NCI-H2196 treated with DMSO at 0.1 percent for 48 hours (cell line): ENCODE data around the gene PLK5.
A peak's percentile ranks its signal among the peaks of the same experiment; 100 is the strongest.
"Not testable (repeated sequence)": the region's sequence is repeated elsewhere in the genome, so short reads cannot be mapped to it uniquely, and the experiment has no call there.

Experiments
- DNase-seq: peaks from one replicate; lab custom pipeline; 2025; ENCODE audit not compliant: unreplicated experiment; lab: John Stamatoyannopoulos, UW

PLK5 gene, protein sequence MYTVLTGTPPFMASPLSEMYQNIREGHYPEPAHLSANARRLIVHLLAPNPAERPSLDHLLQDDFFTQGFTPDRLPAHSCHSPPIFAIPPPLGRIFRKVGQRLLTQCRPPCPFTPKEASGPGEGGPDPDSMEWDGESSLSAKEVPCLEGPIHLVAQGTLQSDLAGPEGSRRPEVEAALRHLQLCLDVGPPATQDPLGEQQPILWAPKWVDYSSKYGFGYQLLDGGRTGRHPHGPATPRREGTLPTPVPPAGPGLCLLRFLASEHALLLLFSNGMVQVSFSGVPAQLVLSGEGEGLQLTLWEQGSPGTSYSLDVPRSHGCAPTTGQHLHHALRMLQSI

DNA sequence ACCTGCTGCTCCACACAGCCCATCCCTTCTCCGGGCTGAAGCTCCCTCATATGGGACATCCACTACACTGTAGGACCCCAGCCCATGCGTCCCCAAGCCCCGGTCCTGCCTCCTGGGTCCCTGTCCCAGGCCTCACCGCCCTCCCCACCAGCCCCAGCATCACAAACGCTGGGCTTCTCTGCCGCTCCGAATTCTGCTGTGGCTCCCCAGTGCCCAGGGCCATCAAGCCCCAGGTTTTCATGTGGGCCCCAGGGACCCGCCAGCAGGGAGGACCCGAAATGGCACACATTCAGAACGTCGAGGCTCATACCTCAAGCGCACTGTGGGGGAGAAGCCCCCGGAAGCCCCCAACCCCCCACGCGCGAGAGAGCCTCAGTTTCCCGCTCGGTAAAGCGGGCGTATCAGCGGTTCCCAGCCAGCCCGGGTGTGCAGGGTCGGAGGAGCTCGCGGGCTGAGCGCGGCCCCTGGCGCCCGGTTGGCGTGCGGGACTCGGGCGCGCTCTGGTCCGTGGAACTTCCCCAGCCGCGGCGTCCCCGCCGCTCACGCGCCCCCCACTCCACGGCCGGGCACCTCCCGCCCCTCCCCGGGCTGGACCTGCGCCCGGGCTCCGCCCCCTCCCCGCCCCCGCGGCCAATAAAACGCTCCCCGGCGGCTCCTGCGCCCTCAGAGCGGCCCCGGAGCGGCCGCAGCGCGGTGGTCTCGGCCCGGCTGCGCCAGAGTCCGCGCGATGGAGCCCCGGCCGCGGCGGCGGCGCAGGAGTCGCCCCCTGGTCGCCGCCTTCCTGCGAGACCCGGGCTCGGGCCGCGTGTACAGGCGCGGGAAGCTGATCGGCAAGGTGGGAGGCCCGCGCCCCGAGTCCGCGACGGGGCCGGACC lies at the start of gene PLK5:
TSS of gene PLK5 (plus strand) at position 666 of the 875 bp plus-strand sequence. CDS start 2,920 bp downstream, outside the sequence.
- DNase-seq: no peak

DNA sequence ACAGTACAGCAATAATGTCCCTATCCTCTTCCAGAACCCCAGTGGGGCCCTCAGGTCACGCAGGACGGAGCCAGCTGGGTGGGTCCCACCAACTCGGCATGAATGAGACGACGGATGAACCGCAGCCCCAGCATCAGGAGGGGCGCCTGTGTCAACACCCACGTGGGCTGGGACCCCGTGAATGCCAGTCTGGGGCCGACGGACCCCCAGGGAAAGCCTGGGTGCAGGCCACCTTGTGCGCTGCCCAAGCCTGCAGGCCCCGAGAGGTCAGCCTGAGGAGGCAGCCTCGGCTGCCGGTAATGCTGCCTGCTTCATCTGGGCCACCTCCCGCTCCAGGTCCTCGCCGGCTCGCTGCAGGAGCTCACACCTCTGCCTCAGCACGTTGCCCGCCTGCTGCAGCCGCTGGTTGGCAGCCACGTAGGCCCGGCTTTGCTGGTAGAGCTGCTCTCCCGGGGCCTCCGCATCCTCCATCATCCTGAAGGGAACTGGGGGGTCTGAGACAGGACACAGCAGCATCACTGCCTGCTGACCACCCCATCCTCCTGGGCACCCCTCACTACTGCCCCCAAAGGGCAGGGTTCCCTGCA lies 49.0 kb upstream of the PLK5 start:
- no peak for DNase-seq

DNA sequence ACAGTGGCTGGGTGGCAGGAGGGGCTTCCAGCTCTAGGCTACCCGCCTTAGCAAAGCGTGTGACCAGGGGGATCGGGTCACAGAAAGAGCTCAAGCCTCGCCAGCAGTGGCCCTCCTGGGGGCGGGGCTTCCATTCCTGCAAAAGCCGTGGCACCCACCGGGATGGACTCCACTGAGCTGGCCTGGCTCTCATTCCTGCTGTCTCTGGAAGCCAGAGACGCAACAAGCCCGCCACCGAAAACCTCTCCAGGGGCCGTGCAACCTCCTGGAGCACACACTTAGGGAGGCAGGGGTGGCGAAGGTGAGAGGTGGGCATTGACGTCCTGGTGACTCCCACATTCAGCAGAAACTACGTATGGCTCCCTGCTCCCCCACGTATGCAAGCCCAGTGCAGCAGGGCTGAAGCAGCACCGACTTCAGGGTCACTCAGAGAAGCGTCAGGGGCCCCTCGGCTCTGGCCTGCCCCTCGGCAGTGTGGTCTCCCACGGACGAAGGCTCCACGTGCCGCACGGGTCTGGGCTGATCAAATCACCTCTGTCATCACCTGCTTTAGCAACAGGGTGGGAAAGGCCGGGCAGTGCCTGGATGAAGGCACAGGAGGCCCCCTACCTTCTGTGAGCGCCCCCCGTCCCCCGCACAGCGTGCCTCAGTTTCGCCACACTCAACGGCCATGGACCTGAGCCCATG lies 48.0 kb upstream of the PLK5 start:
- no peak for DNase-seq

DNA sequence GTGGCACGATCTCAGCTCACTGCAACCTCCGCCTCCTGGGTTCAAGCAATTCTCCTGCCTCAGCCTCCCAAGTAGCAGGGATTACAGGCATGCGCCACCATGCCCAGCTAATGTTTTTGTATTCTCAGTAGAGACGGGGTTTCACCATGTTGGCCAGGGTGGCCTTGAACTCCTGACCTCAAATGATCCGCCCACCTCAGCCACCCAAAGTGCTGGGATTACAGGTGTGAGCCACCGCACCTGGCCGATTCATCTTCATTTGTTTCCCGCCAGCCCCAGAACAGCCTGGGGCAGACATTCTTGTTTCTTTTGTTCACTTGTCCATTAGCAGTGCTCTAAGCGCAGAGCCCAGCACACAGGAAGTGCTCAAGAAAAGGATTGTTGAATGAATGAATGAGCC lies 46.8 kb upstream of the PLK5 start:
- not testable (repeated sequence) for DNase-seq

DNA sequence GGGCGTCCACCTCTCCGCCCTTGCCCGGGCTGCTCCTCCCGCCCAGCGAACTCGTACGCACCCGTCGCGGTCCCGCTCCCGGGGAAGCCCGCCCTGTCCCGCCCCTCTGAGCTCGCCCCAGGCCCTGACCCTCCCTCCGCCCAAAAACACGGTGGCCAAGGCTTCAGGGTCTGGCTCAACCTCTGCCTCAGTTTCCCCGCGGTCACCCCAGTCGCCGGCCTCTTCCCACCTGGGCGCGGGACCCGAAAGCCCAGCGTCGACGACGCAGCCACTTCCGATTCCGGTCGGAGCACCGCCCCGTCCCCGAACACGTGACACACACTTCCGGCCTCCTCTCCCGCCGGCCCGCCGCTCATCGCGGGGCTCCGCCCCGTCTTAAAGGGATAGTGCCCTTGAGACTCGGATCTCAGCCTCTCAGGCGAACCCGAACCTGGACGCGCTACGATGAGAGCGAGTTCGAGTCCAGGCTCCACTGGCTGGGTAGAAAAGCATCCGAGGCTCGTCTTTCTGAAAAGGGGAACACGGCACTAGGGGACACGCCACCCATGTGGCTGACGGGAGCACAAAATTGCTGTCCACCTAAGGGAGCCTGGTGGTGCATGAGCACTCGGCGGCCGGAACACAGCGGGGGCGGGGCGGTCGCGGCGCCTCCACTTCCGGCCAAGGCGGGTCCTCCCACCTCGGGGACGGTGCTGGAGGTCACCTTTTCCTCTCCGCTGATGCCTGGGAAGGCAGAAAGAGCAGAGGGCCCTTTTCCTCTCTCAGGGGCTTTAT lies 44.8 kb upstream of the PLK5 start, which contains the start of gene C19orf25:
TSS of gene C19orf25 (minus strand) at position 282 of the 774 bp plus-strand sequence. CDS start 312 bp downstream, outside the sequence.
- DNase-seq: peak; percentile 77

DNA sequence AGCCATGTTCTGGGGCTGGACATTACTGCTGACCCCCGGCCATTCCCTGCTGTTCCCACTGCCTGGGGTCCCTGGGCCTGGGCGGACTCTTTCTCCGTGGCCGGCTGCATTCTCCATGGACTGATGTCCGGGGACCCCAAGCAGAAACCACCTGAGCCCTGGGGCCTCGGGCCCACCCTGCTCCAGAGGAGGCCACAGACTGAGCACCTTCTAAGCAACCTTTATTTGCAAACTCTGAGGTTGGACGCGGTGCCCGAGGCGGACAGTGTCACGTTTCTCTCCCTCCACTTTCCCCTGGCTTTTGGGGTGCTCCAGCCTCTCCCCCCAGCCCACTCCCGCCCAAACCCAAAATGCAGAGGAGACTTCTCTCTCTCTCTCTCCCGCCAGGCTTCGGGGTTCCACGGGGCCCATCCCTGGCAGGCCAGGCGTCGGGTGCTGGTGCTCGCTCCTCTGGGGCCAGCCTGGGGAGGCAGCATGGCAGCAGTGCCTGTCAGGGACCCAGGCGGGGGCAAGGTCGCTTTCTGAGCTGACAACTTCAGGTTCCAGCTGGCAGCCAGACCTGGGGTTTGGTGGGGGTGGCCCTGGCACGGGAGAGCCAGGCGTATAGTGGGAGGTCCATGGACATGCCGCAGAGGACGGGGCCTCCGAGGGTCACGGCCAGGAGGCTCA lies 42.5 kb upstream of the PLK5 start:
- DNase-seq: no peak

DNA sequence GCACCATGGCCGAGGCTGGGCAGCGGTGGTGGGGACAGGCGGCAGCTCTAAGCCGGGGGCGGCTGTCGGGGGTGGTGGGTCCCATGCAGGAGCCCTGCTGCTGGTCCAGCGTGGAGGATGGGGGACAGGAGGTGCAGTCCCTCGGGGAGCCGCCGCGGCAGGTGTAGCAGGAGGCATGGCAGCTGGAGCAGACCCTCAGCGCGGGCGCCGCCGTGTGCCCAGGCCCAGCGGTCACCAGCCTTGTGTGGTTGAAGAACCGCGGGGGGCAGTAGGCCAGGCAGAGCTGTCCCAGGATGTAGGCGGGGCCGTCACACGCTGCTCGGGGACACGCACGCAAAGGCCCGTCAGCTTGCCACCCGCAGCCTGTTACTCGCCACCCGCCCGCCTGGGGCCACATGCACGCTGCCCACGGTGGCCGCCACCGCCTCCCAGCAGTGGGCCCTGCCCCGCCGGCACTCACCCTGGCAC lies 42.0 kb upstream of the PLK5 start:
- no peak for DNase-seq

DNA sequence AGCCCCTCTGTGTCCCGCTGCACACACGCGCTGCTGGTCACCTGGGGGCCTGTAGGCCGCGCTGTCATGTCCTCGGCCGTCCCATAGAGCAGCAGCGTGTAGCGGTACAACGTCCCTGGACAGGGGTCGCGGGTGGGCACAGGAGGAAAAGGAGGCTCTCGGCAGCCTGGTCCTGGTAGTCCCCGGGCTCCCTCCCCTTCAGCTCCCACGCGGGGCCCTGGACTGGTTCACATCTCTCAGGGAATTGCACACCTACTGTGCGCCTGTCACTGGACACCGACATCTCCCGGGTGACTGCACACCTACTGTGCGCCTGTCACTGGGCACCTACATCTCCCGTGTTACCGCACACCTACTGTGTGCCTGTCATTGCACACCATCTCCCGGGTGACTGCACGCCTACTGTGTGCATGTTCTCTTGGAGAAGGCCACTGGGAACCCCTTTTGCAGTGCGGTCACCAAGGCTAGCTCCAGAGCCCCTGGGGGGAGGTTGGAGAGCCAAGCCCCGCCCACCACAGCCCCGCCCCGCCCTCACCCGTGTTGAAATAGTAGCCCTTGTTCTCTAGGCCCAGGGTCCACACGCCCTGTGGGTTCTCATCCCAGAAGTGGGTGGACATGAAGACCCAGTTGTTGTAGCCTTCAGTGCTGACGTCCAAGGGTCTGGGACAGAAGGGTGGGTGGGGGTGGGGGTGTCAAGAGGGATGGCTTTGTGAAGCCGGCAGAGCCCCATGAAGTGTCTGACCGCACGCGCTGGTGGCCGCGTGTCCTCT lies 41.3 kb upstream of the PLK5 start:
- no peak for DNase-seq

DNA sequence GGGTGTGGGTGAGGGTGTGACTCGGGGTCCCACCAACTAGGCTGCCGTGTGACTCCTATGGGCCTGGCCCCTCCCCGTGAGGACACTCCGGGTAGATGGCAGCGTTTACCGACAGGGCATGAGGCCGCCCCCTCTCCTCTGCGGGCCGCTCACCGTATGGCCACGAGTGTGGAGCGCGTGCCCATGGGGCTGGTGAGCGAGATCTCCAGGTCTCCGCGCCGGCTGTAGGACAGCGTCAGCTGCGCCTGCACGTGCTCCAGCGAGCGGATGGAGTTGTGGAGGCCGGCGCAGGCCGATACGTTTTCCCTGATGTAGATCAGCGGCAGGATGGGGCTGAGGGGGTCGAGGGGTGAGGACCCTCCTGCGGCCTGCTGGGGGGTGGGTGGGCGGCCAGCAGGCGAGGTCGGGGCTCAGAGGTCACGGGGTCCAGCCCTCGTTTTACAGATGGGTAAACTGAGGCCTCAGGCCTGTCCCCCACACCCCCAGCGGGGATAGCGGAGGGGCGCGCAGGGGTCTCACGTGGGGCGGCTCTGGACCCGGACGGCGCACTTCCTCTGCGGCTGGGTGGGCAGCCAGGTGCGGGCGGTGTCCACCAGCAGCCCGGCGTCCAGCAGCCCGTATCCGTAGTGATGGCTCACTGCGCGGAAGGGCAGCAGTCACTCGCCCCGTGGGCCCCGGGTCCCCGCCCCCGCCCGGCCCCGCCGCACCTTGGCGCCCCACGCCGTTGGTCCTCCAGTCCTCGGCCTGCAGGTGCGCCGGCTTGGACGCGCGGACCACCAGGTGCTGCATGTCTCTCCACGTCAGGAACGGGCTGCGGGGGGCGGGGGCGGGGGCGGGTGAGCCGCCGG lies 40.5 kb upstream of the PLK5 start:
- DNase-seq: no peak

DNA sequence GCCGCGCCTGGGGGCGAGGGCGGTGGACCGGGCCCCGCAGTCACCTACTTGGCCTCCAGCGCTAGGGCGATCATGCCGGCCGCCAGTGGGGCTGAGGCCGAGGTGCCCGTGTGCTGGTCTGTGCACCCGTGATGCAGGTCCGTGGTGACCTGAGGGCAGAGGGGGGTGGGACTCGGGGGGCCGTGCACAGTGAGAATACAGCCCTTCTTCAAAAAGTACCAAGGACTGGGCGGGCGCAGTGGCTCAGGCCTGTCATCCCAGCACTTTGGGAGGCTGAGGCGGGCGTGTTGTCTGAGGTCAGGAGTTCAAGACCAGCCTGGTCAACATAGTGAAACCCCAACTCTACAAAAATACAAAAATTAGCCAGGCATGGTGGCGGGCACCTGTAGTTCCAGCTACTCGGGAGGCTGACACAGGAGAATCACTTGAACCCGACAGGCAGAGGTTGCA lies 39.9 kb upstream of the PLK5 start:
- DNase-seq: no peak

DNA sequence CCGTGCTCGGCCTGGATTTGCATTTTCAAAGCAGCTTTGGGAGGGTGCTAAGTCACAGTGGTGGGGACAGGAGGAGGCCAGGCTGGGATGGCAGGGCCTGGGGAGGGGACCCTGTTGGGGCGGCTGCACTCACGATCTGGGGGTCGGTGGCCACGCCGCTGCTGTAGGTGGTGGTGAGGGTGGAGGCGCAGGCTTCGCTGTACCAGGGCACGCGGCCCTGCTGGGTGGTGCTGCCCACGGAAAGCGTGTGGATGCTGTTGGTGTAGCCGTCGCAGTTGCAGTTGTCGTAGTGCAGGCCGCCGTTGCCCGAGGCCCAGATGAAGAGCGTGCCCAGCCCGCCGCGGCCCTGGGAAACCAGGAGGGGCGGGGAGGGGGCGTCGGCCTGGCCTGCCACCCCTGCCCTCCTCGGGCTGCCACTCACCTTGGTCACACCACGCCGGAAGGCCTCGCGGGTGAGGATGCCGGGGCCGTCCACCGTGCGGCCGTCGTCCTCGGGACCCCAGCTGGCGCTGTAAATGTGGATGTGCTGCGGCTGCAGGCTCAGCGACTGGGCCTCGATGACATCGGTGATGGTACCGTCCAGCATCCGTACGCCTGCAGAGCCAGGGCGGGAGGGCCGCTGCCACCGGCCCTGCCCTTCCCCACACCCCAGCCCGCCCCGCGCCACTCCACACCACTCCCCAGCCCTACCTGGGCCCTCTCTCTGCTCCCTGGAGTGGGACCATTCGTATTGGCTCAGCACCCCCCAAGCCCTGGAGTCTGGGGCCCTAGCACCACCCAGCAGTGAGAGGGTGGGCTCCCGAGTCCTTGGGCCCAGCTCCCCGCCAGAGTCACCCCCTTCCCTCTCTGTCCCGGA lies 36.9 kb upstream of the PLK5 start:
- DNase-seq: no peak

DNA sequence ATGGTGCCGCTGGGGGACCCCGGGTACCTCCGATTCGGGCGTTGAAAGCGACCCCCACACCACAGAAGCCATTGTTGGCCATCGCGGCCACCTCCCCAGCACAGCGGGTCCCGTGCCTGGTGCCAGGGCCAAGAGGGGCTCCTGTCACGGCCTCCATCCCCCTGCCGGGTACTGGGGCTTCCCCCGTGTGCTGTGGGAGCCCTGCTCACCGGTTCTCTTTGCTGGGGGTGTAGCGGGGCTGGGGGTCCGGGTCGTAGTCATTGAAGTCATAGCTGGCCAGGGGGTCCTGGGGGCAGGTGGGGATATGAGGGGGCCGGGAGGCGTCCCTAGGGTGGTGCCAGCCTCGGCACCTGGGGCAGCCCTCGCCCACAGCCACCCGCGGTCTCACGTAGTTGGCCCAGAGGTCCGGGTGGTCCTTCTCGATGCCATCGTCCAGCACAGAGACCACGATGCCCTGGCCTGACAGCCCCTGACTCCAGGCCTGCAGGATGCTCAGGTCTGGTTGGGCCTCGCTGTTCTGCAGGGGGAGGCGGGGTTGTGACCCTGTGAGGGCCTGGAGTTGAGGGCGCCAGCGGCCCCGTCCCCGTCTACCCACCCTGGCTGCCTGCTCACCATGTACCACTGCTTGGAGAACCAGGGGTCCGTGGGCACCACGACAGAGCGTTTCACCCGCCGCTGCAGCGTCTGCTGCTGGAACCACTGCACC lies 36.1 kb upstream of the PLK5 start:
- DNase-seq: no peak

DNA sequence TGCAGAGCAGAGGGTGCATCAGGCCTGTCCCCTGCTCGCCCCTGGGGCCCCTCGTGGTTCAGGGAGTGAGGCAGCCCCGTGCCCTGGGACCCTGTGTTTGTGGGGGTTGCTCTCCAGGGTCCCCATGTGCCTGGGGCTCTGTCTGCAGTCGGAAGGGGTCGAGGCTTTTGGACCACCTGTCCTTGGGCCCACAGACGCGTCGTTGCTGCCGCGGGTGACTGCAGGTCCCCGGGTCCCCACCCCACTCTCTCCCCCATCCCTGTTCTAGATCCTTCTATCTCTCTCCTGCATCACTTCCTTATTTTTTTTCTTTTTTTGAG lies 35.6 kb upstream of the PLK5 start:
- no peak for DNase-seq

DNA sequence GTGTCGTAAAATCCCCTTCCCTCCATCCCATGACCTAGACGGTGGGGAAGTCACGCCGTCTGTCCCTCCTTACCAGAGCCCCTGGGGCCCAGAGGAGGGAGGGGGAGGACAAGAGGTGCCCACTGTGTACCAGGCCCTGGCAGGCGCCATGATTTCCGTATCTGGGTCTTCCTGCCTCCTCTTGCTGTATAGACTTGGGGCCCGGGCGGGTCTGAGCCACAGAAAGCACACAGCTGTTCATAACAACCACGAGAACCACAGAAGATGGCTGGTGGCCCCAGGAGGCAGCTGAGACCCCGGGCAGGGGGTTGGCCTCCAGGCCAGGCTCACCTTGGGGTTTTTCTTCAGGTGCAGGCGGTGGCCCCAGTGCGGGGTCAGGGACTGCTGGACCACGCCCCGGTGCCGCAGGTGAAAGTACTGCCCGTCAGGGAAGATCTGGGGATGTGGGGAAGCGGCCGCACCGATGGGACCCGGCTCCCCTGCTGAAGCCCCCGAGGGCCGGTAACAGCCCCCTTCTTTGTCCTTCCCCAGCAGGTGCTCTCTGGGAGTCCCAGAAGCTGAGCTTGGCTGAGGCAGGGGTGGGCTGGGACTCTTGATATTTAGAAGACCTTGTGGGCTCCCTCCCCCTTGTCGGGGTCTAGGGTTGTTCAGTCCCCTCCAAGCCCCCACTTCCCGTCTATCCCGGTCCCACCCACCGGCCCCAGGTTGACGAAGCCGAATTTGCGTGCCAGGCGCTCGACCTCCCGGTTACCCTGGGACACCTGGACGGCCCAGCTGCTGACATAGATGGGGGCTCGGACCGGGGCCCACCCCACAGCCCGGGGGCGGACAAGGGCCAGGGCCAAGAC lies 34.2 kb upstream of the PLK5 start:
- DNase-seq: no peak

DNA sequence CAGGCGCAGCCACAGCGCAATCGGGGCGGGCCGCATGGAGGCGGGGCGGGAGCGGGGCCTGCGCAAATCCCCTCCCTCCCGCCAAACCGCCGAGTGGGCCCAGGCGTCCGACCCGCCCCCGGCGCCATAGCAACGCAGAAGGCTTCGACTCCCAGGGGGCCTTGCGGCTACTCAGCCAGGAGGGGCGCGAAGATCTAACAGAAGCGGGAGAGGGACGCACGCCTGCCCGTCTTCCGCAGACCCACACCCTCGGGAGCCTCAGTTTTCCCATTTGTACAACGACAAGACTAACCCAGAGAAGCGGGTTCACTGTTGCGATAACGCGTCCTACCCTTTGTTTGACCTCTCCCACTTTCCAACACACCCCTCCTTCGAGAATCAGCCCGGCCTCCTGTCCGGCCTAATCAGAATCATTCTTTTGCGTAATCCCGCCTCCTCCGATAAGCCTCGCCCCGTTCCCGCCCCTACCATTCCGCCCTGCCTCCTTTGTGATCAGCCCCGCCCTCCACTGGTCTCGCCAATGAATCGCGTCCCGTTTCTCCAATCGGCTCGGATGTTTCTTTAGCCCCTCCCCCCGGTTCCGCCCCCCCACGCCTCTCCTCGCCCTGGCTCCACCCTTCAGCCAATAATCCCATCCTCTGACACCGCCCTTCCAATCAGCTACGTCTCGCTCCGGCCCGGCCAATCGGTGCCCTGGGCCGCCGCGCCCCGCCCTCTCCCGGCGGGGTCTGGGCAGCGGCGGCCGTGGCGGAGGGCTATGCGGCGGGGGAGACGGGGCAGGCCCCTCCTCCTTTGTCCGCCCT lies 33.4 kb upstream of the PLK5 start, which contains the start of gene PCSK4:
TSS of gene PCSK4 (minus strand) at position 40 of the 803 bp plus-strand sequence. CDS start at position 36, 4 bp downstream.
- peak; percentile 100 for DNase-seq
